ENCODE measurements around the gene TUBAL3. TPM values are rescaled to one million over a fixed set of nuclear protein-coding genes. Genes with fewer than 3 reads are reported as not detected.

TUBAL3 gene
- total RNA-seq, 1 experiment from 2014 or later: not detected

DNA sequence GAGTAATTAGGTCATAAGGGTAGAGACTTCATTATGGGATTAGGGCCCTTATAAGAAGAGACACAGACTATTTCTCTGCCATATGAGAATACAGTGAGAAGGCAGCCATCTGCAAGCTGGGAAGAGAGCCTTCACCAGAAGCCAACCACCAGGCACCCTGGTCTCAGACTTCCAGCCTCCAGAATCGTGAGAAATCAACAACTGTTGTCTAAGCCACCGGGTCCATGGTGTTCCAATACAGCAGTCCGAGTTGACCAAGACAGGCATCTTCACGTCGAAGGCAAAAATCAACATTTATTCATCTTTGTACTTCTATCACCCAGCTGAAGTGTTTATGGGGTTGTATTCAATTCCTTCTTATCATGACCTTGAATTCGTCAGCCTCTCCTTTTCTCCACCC, 5.3 kb downstream of the TUBAL3 start:
- Histone ChIP-seq H4K8ac (replicated peaks; ENCODE audit: insufficient read length, low read depth, low read length) (no peak overlapping the region), H4K5ac (ENCODE audit: insufficient read length, low read depth, low read length) (no peak overlapping the region), H4K20me1 (ENCODE audit: control insufficient read depth, insufficient read depth, insufficient read length) (no peaks in the 10 kb centered on the region), H2BK20ac (ENCODE audit: low read depth, low read length, poor library complexity, severe bottlenecking) (no peak overlapping the region), H3K79me2 (ENCODE audit: insufficient read depth, low read length) (no peaks in the 10 kb centered on the region), H3K4ac (ENCODE audit: low read depth, low read length) (no peak overlapping the region), H3K27ac (ENCODE audit: insufficient read length, low read depth, low read length) (no peak overlapping the region), H3K18ac (ENCODE audit: insufficient read length, low read depth, low read length) (no peak overlapping the region), H3T11ph (ENCODE audit: low read length) (no peak overlapping the region), H2AFZ (ENCODE audit: low read length) (no peak overlapping the region), H3K9me3 (ENCODE audit: control insufficient read depth, low read depth, low read length) (no peaks in the 10 kb centered on the region), H3K9ac (ENCODE audit: extremely low read depth, insufficient read length, low read length) (no peak overlapping the region), H2BK12ac (ENCODE audit: insufficient read length, low read depth, low read length) (no peak overlapping the region), H2BK120ac (ENCODE audit: low read depth, low read length, poor library complexity, severe bottlenecking) (no peak overlapping the region), H3K23me2 (ENCODE audit: insufficient read length, low read depth, low read length, poor library complexity, severe bottlenecking) (no peaks in the 10 kb centered on the region), H3K4me1 (ENCODE audit: insufficient read depth, low read length) (no peaks in the 10 kb centered on the region), H2BK5ac (ENCODE audit: insufficient read length, low read length) (no peak overlapping the region), H3K4me2 (ENCODE audit: insufficient read depth, insufficient read length, low read length) (no peak overlapping the region), H3K79me1 (ENCODE audit: insufficient read depth, low read depth, low read length, poor library complexity, severe bottlenecking) (no peaks in the 10 kb centered on the region), H2AK5ac (ENCODE audit: insufficient read length, low read length) (no peak overlapping the region), H2BK15ac (ENCODE audit: low read depth, low read length) (no peak overlapping the region), H3K23ac (ENCODE audit: insufficient read length, low read depth, low read length) (no peak overlapping the region), H3K56ac (ENCODE audit: insufficient read length, low read depth, low read length) (no peak overlapping the region), H4K91ac (ENCODE audit: insufficient read length, low read depth, low read length) (no peak overlapping the region), H3K27me3 (ENCODE audit: insufficient read depth, low read length) (no peaks in the 10 kb centered on the region), H3K14ac (ENCODE audit: insufficient read depth, low read length) (no peak overlapping the region)
- Mint-ChIP-seq H3K4me3 (no peak overlapping the region), H3K9me3 (peaks cover 0 to 4% of the 10 kb centered on the region in 2 experiments; a peak in 3 of 5 replicates), H3K36me3 (ENCODE audit: insufficient read depth in 1 of 3, low read depth in 3 of 3) (no peaks in the 10 kb centered on the region; a peak in 1 of 7 replicates), H3K27me3 (ENCODE audit: low read depth) (no peaks in the 10 kb centered on the region), H3K4me1 (no peaks in the 10 kb centered on the region; a peak in 1 of 4 replicates), H3K27ac (no peak overlapping the region)
- TF ChIP-seq, protein P1, sequence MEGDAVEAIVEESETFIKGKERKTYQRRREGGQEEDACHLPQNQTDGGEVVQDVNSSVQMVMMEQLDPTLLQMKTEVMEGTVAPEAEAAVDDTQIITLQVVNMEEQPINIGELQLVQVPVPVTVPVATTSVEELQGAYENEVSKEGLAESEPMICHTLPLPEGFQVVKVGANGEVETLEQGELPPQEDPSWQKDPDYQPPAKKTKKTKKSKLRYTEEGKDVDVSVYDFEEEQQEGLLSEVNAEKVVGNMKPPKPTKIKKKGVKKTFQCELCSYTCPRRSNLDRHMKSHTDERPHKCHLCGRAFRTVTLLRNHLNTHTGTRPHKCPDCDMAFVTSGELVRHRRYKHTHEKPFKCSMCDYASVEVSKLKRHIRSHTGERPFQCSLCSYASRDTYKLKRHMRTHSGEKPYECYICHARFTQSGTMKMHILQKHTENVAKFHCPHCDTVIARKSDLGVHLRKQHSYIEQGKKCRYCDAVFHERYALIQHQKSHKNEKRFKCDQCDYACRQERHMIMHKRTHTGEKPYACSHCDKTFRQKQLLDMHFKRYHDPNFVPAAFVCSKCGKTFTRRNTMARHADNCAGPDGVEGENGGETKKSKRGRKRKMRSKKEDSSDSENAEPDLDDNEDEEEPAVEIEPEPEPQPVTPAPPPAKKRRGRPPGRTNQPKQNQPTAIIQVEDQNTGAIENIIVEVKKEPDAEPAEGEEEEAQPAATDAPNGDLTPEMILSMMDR (conservative IDR thresholded peaks at IDR 0.05): no peak
- DNase-seq: no peak
- no CpG with 5 or more reads among the region's 6 CpGs for WGBS (ENCODE audit: extremely low coverage, insufficient read length, low lambda C conversion rate)
